IMR-90 (cell line): ENCODE results near the gene SLC24A3. TPM values are rescaled to one million over a fixed set of nuclear protein-coding genes. Genes with fewer than 3 reads are reported as not detected.

Experiments used
- ATAC-seq: fragments of 200-7000 bp; cut with Tn5 transposase; 2 replicates; pipeline ENCODE4 v1.9.1; 2020; ENCODE audit warnings: low read depth, mild to moderate bottlenecking, moderate library complexity
- BruUV-seq: library from RNA; stranded (reverse); fragments of 400-500 nt; replicated peaks from 2 replicates; lab custom pipeline; 2021; lab: Mats Ljungman, UMichigan
- CTCF ChIA-PET: fragments of 300-600 bp; formaldehyde crosslinking; extraction: SDS; loops from one replicate; lab custom pipeline; 2021; ENCODE audit warnings: antibody characterized with exemption; lab: Yijun Ruan, JAX
- POLR2A ChIA-PET: fragments of 300-600 bp; sonication (Branson Sonifier 250); formaldehyde crosslinking; loops from one replicate; lab custom pipeline; 2022; ENCODE audit warnings: antibody characterized with exemption; ENCODE audit not compliant: unreplicated experiment; lab: Charles Lee
- DNase-seq: peaks from one replicate; pipeline ENCODE4 v3.0.0; 2013
- H2AFZ ChIP-seq: replicated peaks from 2 replicates; pipeline ENCODE3; 2013; ENCODE audit warnings: low read length, mild to moderate bottlenecking; ENCODE audit not compliant: poor library complexity
- H2AK5ac ChIP-seq: 2 replicates; pipeline ENCODE4 v1.6.1; 2013; ENCODE audit warnings: low read depth, low read length, inconsistent platforms
- H2AK9ac ChIP-seq: replicated peaks from 2 replicates; pipeline ENCODE3; 2013; ENCODE audit warnings: mild to moderate bottlenecking, low read depth, low read length, moderate library complexity; ENCODE audit not compliant: poor library complexity
- H2BK120ac ChIP-seq: 2 replicates; pipeline ENCODE4 v1.6.1; 2013; ENCODE audit warnings: low read depth, low read length, inconsistent platforms
- H2BK15ac ChIP-seq: 3 replicates; pipeline ENCODE4 v1.6.1; 2013; ENCODE audit warnings: low read depth, low read length, inconsistent platforms
- H2BK20ac ChIP-seq: 2 replicates; pipeline ENCODE4 v1.6.1; 2013; ENCODE audit warnings: low read depth, mild to moderate bottlenecking, inconsistent platforms, low read length, moderate library complexity
- H2BK5ac ChIP-seq: 2 replicates; pipeline ENCODE4 v1.6.1; 2013; ENCODE audit warnings: mild to moderate bottlenecking, low read depth, low read length, inconsistent platforms; ENCODE audit not compliant: poor library complexity, severe bottlenecking
- H3K14ac ChIP-seq: replicated peaks from 2 replicates; pipeline ENCODE4 v1.6.1; 2013; ENCODE audit warnings: low read depth, low read length, inconsistent platforms
- H3K18ac ChIP-seq: 2 replicates; pipeline ENCODE4 v1.6.1; 2013; ENCODE audit warnings: low read depth, low read length, control low read depth
- H3K23ac ChIP-seq: 2 replicates; pipeline ENCODE4 v1.6.1; 2013; ENCODE audit warnings: low read depth, low read length, inconsistent platforms
- H3K27ac ChIP-seq: 2 replicates; pipeline ENCODE4 v1.5.1; 2013; ENCODE audit warnings: mild to moderate bottlenecking, control low read depth, low read length; ENCODE audit not compliant: insufficient read depth
- H3K27me3 ChIP-seq: 2 replicates; pipeline ENCODE4 v1.6.1; 2013; ENCODE audit warnings: low read length; ENCODE audit not compliant: control insufficient read depth, insufficient read depth
- H3K36me3 ChIP-seq: 2 replicates; pipeline ENCODE4 v1.6.1; 2013; ENCODE audit warnings: low read length, mixed read lengths; ENCODE audit not compliant: control insufficient read depth, insufficient read depth
- H3K4ac ChIP-seq: 2 replicates; pipeline ENCODE4 v1.6.1; 2013; ENCODE audit warnings: low read depth, low read length, inconsistent platforms
- H3K4me1 ChIP-seq: 2 replicates; pipeline ENCODE4 v1.6.1; 2013; ENCODE audit warnings: low read length, mixed read lengths; ENCODE audit not compliant: control insufficient read depth, insufficient read depth
- H3K4me2 ChIP-seq: 2 replicates; pipeline ENCODE4 v1.6.1; 2013; ENCODE audit warnings: low read depth, mild to moderate bottlenecking, control low read depth, low read length, moderate library complexity
- H3K4me3 ChIP-seq: 2 replicates; pipeline ENCODE4 v1.5.1; 2013; ENCODE audit warnings: low read depth, mild to moderate bottlenecking, control low read depth, low read length, moderate library complexity; ENCODE audit not compliant: insufficient read depth
- H3K56ac ChIP-seq: 2 replicates; pipeline ENCODE4 v1.6.1; 2013; ENCODE audit warnings: low read length, inconsistent platforms; ENCODE audit not compliant: insufficient read depth; ENCODE audit errors: extremely low read depth
- H3K79me1 ChIP-seq, 2 experiments: 2 replicates each; pipeline ENCODE4 v1.6.1; 2013; ENCODE audit warnings: low read length in 2 of 2, inconsistent platforms in 1 of 2, low read depth in 1 of 2
- H3K9ac ChIP-seq: 2 replicates; pipeline ENCODE4 v1.6.1; 2013; ENCODE audit warnings: low read depth, low read length, control low read depth
- H3K9me1 ChIP-seq: 2 replicates; pipeline ENCODE4 v1.6.1; 2013; ENCODE audit warnings: low read length, inconsistent platforms; ENCODE audit not compliant: insufficient read depth
- H3K9me3 ChIP-seq: 2 replicates; pipeline ENCODE4 v1.6.1; 2013; ENCODE audit warnings: low read length; ENCODE audit not compliant: control insufficient read depth, insufficient read depth
- H4K20me1 ChIP-seq: 2 replicates; pipeline ENCODE4 v1.6.1; 2013; ENCODE audit warnings: low read length, inconsistent platforms; ENCODE audit not compliant: insufficient read depth
- H4K5ac ChIP-seq: 2 replicates; pipeline ENCODE4 v1.6.1; 2013; ENCODE audit warnings: mild to moderate bottlenecking, low read depth, low read length, control low read depth
- H4K8ac ChIP-seq, 2 experiments: 2 replicates each; pipeline ENCODE4 v1.6.1; 2013; ENCODE audit warnings: low read depth in 2 of 2, low read length in 2 of 2, control low read depth in 1 of 2, inconsistent platforms in 1 of 2
- H4K91ac ChIP-seq: 2 replicates; pipeline ENCODE4 v1.6.1; 2013; ENCODE audit warnings: low read depth, low read length, inconsistent platforms; ENCODE audit not compliant: insufficient read depth
- FOS ChIP-seq: fragments of 150-350 bp; IDR thresholded peaks from 2 replicates; pipeline ENCODE4 v1.6.1; 2016; ENCODE audit warnings: low read depth, low read length
- NFE2L2 ChIP-seq: fragments of 150-350 bp; IDR thresholded peaks from 2 replicates; pipeline ENCODE4 v1.6.1; 2016; ENCODE audit warnings: low read depth, mild to moderate bottlenecking, low read length
- WGBS, 2 experiments: methylation state at CpG; one replicate each; pipeline versions ENCODE4 v1.1.5 to v1.1.7; 2013; ENCODE audit warnings: missing lambda C conversion rate in 2 of 2; ENCODE audit not compliant: insufficient read length in 1 of 2; ENCODE audit errors: extremely low coverage in 2 of 2; 5-methylcytosine and 5-hydroxymethylcytosine counted together
- dilution Hi-C: fragments of 300-500 bp; cut with HindIII; formaldehyde crosslinking; loops from one replicate; pipeline ENCODE4 v1.14.3; 2018; ENCODE audit warnings: low sequenced_read_pairs; ENCODE audit not compliant: unreplicated experiment
- in situ Hi-C: fragments of 300-500 bp; cut with MboI; formaldehyde crosslinking; loops from 3 replicates; pipeline ENCODE4 v1.14.3; 2019; ENCODE audit warnings: low sequenced_read_pairs, inconsistent platforms, mixed read lengths
- intact Hi-C: fragments of 100-400 bp; cut with micrococcal nuclease; formaldehyde crosslinking; loops from 2 replicates; pipeline ENCODE4 v1.10.0; 2022
- polyA plus RNA-seq, 3 experiments: library from polyadenylated mRNA; depleted of rRNA; stranded (reverse); fragments of >200 nt; gene quantifications; 2 replicates each; pipeline ENCODE4 v1.2.3, GENCODE V29; 2012; ENCODE audit warnings: low replicate concordance in 1 of 3
- total RNA-seq: library from RNA; depleted of rRNA; stranded (reverse); fragments of >200 nt; gene quantifications from 2 replicates; pipeline ENCODE4 v1.2.3, GENCODE V29; 2012
- TF ChIP-seq, protein P1 (sequence below): fragments of 150-350 bp; IDR thresholded peaks from 2 replicates; pipeline ENCODE4 v1.6.1; 2016; ENCODE audit warnings: low read depth, mild to moderate bottlenecking, low read length, moderate library complexity, borderline replicate concordance

SLC24A3 gene
- total and polyA plus RNA-seq, 2 of the 4 experiments (the other 2 are of a cell fraction) = not detected

DNA sequence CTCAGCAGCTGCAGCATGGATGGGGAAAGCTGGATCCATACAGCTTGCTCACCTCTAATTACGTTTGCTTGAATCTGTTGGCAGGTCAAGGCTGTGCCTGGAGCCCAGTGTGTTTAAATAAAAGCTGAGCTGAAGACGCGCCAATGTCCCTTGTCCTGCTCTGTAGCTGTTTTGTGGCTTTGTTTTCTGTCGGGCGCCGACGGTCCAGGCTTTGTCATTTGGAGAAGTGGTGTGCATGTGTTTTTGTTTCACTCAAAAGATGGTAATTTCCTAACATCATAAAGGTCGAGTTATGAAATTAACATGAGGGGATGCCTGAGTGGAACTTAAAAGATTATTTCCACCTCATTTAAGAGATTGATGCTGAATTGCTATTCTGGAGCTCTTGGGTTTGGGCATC is 107.6 kb downstream of the SLC24A3 start:
- ChIA-PET CTCF (no interaction called here), POLR2A (no interaction called here)
- no peak overlapping the region for H3K56ac ChIP-seq
- DNase-seq (no peak), ATAC-seq (no peak)
- no peak overlapping the region for H3K14ac ChIP-seq
- H3K9me1 ChIP-seq = no peaks in the 10 kb centered on the region
- no peaks in the 10 kb centered on the region for H4K20me1 ChIP-seq
- no peak overlapping the region for H3K4me3 ChIP-seq
- no peak overlapping the region for H3K18ac ChIP-seq
- H2BK120ac ChIP-seq = no peak overlapping the region
- no peaks in the 10 kb centered on the region for H3K27me3 ChIP-seq
- H2AK9ac ChIP-seq = no peak overlapping the region
- H2BK20ac ChIP-seq = no peak overlapping the region
- no peak overlapping the region for H3K27ac ChIP-seq
- H4K91ac ChIP-seq = no peak overlapping the region
- H2AFZ ChIP-seq = no peak overlapping the region
- dilution Hi-C loops (no loop called here), intact Hi-C loops (no loop called here), in situ Hi-C loops (no loop called here)
- no peak for TF ChIP-seq NFE2L2
- no peak for TF ChIP-seq FOS
- TF ChIP-seq, protein P1, sequence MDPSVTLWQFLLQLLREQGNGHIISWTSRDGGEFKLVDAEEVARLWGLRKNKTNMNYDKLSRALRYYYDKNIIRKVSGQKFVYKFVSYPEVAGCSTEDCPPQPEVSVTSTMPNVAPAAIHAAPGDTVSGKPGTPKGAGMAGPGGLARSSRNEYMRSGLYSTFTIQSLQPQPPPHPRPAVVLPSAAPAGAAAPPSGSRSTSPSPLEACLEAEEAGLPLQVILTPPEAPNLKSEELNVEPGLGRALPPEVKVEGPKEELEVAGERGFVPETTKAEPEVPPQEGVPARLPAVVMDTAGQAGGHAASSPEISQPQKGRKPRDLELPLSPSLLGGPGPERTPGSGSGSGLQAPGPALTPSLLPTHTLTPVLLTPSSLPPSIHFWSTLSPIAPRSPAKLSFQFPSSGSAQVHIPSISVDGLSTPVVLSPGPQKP = no peak
- H2BK15ac ChIP-seq = no peak overlapping the region
- no peak overlapping the region for H2AK5ac ChIP-seq
- no peak overlapping the region for H4K5ac ChIP-seq
- no peak overlapping the region for H2BK5ac ChIP-seq
- no peaks in the 10 kb centered on the region for H3K36me3 ChIP-seq
- no peak overlapping the region for H3K23ac ChIP-seq
- no TSS peak for BruUV-seq
- no peak overlapping the region for H3K9ac ChIP-seq
- H3K4me2 ChIP-seq = no peak overlapping the region
- no peaks in the 10 kb centered on the region for H3K79me1 ChIP-seq
- WGBS, 2 experiments = no CpG with 5 or more reads among the region's 8 CpGs
- H4K8ac ChIP-seq = no peak overlapping the region
- no peaks in the 10 kb centered on the region for H3K4me1 ChIP-seq
- no peak overlapping the region for H3K4ac ChIP-seq
- no peaks in the 10 kb centered on the region; the same call in 1 of the 2 replicates for H3K9me3 ChIP-seq
